KMS-11 (cell line): ENCODE results near the gene LINC01488.

Experiments
- H2AFZ ChIP-seq: fragments of 200-600 bp; sonication (generic); 2 replicates; pipeline ENCODE4 v1.6.1; 2016; ENCODE audit warnings: antibody characterized with exemption, mixed run types, low read depth
- H3K27ac ChIP-seq: fragments of 200-600 bp; sonication (generic); 2 replicates; pipeline ENCODE4 v1.6.1; 2016; ENCODE audit warnings: mild to moderate bottlenecking, mixed run types
- H3K27me3 ChIP-seq: fragments of 200-600 bp; sonication (generic); 2 replicates; pipeline ENCODE4 v1.6.1; 2017; ENCODE audit warnings: mild to moderate bottlenecking, low read depth, mixed run types, moderate library complexity; ENCODE audit not compliant: insufficient read depth
- H3K36me3 ChIP-seq: fragments of 200-600 bp; sonication (generic); 2 replicates; pipeline ENCODE4 v1.6.1; 2017; ENCODE audit warnings: mild to moderate bottlenecking, mixed run types; ENCODE audit not compliant: insufficient read depth
- H3K4me1 ChIP-seq: fragments of 200-600 bp; sonication (generic); 2 replicates; pipeline ENCODE4 v1.6.1; 2016; ENCODE audit warnings: mild to moderate bottlenecking, low read depth, mixed run types; ENCODE audit not compliant: poor library complexity, severe bottlenecking
- H3K4me2 ChIP-seq: fragments of 200-600 bp; sonication (generic); 2 replicates; pipeline ENCODE4 v1.7.0; 2016; ENCODE audit warnings: mild to moderate bottlenecking, mixed run types
- H3K4me3 ChIP-seq: fragments of 200-600 bp; sonication (generic); IDR thresholded peaks from 2 replicates; pipeline ENCODE4 v1.6.1; 2017; ENCODE audit warnings: low read depth, low read length, mixed read lengths; ENCODE audit not compliant: insufficient read depth
- H3K79me2 ChIP-seq: fragments of 200-600 bp; sonication (generic); 2 replicates; pipeline ENCODE4 v1.6.1; 2016; ENCODE audit warnings: low read depth, mixed run types; ENCODE audit not compliant: insufficient read depth
- H3K9ac ChIP-seq: fragments of 200-600 bp; sonication (generic); 2 replicates; pipeline ENCODE4 v1.6.1; 2016; ENCODE audit warnings: mild to moderate bottlenecking, mixed run types
- H4K20me1 ChIP-seq: fragments of 200-600 bp; sonication (generic); 2 replicates; pipeline ENCODE4 v1.6.1; 2016; ENCODE audit warnings: mild to moderate bottlenecking, mixed run types; ENCODE audit not compliant: insufficient read depth
- TF ChIP-seq, protein P1 (sequence below): fragments of 200-600 bp; sonication (generic); conservative IDR thresholded peaks from 2 replicates; pipeline ENCODE4 v1.6.1; 2017; ENCODE audit warnings: low read depth, mild to moderate bottlenecking, antibody characterized with exemption, low read length, moderate library complexity, mixed read lengths

Gene LINC01488

DNA sequence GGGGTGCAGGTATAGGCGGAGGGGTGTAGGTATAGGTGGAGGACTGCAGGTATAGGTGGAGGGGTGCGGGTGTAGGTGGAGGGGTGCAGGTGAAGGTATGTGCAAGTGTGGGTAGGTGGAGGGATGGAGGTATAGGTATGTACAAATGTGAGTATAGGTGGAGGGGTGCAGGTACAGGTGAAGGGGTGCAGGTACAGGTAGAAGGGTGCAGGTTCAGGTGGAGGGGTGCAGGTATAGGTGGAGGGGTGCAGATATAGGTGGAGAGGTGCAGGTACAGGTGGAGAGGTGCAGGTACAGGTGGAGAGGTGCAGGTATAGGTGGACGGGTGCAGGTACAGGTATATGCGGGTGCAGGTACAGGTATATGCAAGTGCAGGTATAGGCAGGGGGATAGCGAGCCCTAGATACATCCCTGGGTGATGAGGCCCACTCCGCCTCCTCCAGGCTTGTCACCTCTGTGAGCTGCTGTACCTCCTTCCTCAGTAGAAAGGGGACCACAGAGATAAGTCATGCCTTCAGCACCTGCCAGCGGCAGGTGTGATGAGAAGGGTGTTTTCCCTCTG lies 17.2 kb downstream of the LINC01488 start:
- H3K27ac ChIP-seq = no peak overlapping the region
- H4K20me1 ChIP-seq = no peaks in the 10 kb centered on the region
- H3K79me2 ChIP-seq = no peaks in the 10 kb centered on the region
- H3K4me3 ChIP-seq = no peak overlapping the region
- H3K27me3 ChIP-seq = peaks cover 9% of the 10 kb centered on the region; the same call in 1 of the 2 replicates
- H3K4me2 ChIP-seq = no peak overlapping the region
- H3K4me1 ChIP-seq = no peaks in the 10 kb centered on the region
- no peak overlapping the region for H3K9ac ChIP-seq
- H2AFZ ChIP-seq = no peak overlapping the region
- no peaks in the 10 kb centered on the region for H3K36me3 ChIP-seq
- TF ChIP-seq, protein P1, sequence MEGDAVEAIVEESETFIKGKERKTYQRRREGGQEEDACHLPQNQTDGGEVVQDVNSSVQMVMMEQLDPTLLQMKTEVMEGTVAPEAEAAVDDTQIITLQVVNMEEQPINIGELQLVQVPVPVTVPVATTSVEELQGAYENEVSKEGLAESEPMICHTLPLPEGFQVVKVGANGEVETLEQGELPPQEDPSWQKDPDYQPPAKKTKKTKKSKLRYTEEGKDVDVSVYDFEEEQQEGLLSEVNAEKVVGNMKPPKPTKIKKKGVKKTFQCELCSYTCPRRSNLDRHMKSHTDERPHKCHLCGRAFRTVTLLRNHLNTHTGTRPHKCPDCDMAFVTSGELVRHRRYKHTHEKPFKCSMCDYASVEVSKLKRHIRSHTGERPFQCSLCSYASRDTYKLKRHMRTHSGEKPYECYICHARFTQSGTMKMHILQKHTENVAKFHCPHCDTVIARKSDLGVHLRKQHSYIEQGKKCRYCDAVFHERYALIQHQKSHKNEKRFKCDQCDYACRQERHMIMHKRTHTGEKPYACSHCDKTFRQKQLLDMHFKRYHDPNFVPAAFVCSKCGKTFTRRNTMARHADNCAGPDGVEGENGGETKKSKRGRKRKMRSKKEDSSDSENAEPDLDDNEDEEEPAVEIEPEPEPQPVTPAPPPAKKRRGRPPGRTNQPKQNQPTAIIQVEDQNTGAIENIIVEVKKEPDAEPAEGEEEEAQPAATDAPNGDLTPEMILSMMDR = no peak

DNA sequence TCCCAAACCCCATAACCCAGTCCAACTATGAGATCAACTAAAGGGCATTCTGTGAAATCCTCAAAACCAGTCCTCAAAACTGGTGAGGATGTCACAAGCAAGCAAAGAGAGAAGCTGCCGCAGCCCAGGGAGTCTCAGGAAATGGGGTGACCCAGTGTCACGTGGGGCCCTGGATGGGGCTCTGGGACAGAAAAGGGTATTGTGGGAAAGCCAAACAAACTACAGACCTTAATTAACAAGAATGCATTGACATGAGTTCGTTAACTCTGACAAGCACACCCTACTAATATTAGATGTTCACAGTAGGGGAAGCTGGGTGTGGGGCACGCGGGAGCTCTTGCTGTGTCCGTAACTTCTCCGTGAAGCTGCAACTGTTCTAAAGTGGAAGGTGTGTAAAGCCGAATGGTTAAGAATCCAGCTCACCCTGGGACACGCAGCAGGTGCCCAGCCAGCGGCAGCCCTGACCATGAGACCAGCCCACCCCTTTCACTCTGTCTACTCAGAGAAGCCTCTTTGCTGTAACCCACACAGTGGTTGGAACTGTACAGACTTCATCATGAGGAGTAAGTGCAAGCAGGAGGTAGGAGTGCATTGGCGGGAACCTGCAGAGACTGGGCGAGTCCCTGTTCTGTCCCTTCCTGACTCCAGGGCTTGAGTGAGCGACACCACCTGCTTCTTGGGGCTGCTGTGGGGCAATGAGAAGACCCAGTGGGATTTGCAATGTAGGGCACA lies 17.9 kb downstream of the LINC01488 start:
- no peaks in the 10 kb centered on the region for H4K20me1 ChIP-seq
- no peak overlapping the region for H3K9ac ChIP-seq
- H3K79me2 ChIP-seq = no peaks in the 10 kb centered on the region
- no peaks in the 10 kb centered on the region for H3K4me1 ChIP-seq
- TF ChIP-seq, protein P1 = no peak
- no peaks in the 10 kb centered on the region for H3K36me3 ChIP-seq
- H3K4me2 ChIP-seq = no peak overlapping the region
- no peak overlapping the region for H2AFZ ChIP-seq
- no peak overlapping the region for H3K4me3 ChIP-seq
- H3K27ac ChIP-seq = no peak overlapping the region
- peaks cover 10% of the 10 kb centered on the region; the same call in 1 of the 2 replicates for H3K27me3 ChIP-seq

DNA sequence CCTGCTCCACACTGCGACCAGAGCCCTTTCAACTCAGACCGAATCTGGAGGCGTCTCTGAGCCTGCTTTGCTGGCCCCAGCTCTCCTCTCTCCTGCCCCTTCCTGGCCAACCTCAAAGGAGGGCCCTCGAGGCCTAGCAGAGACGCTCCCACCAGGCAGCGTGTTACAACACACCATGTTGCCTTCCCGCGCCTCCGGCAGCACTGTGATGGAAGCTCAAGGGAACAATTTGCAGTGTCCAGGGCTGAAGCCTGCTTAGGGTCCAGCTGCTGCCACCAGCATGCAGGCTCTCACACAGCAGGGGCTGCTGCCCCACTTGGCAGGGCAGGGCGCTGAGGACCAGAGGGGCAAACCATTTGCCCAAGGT lies 18.4 kb downstream of the LINC01488 start:
- Histone ChIP-seq H3K4me2 (no peak overlapping the region), H4K20me1 (no peaks in the 10 kb centered on the region), H3K79me2 (no peaks in the 10 kb centered on the region), H3K36me3 (no peaks in the 10 kb centered on the region), H3K4me1 (no peaks in the 10 kb centered on the region), H3K9ac (no peak overlapping the region), H3K27me3 (peaks cover 8% of the 10 kb centered on the region; the same call in 1 of the 2 replicates), H3K4me3 (no peak overlapping the region), H3K27ac (no peak overlapping the region), H2AFZ (no peak overlapping the region)
- TF ChIP-seq, protein P1 = no peak

- H3K27me3 ChIP-seq = peaks cover 8% of the 10 kb centered on the region; the same call in 1 of the 2 replicates
- no peaks in the 10 kb centered on the region for H3K4me1 ChIP-seq
- H3K4me2 ChIP-seq = no peak overlapping the region
- TF ChIP-seq, protein P1 = no peak
- H3K27ac ChIP-seq = no peak overlapping the region
- no peaks in the 10 kb centered on the region for H3K36me3 ChIP-seq
- no peak overlapping the region for H3K4me3 ChIP-seq
- H3K79me2 ChIP-seq = no peaks in the 10 kb centered on the region
- H4K20me1 ChIP-seq = no peaks in the 10 kb centered on the region
- H3K9ac ChIP-seq = no peak overlapping the region
- no peak overlapping the region for H2AFZ ChIP-seq
Observed at GRCh38 chr11:69500285-69501120, 19.0 kb downstream of the LINC01488 start.
